Measurements from ENCODE around the gene MIER1. TPM values are rescaled to one million over a fixed set of nuclear protein-coding genes. Genes with fewer than 3 reads are reported as not detected.

MIER1 gene
- total RNA-seq, 1 experiment from 2014 or later = 33.7 TPM

DNA sequence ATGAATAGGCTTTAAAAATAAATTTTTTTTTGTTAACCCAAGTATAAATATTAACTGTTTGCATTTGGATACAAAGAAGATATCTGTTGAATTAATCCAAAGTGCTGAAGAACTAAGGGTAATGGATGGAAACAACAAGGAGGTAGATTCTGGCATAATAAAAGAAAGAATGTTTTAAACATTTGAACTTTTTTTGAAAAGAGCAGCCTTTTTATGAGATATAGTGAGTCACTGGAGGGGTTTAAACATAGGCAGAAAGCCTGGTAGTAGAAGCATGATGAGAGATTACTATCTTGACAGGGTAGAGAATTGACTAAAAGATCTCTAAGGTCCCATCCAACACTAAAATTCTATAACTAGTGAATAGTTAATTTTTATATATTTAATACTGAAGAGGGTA is 2.7 kb downstream of the MIER1 start:
- Histone ChIP-seq H3K27me3 (ENCODE audit: control insufficient read depth, insufficient read depth, low read length) (no peaks in the 10 kb centered on the region), H3K27ac (ENCODE audit: low read length) (peak overlapping the region; percentile 98; the same call in 1 of the 2 replicates), H3K9me3 (ENCODE audit: control insufficient read depth, insufficient read depth, low read depth, low read length) (no peaks in the 10 kb centered on the region), H3K4me1 (ENCODE audit: control insufficient read depth, insufficient read depth, low read length) (peaks cover 38% of the 10 kb centered on the region), H3K4me3 (ENCODE audit: low read depth in 2 of 2, low read length in 2 of 2) (no peak overlapping the region), H3K36me3 (ENCODE audit: control insufficient read depth, insufficient read depth, low read length) (peaks cover 12% of the 10 kb centered on the region)
- POLR2A ChIA-PET = no interaction called here
- CTCF ChIA-PET = no interaction called here
- TF ChIP-seq SIN3A (IDR thresholded peaks at IDR 0.05; ENCODE audit: borderline replicate concordance, insufficient read depth, low read depth, low read length) (no peak), TCF7L2 (IDR thresholded peaks at IDR 0.05; ENCODE audit: low read depth, low read length) (no peak), POLR2AphosphoS5 (IDR thresholded peaks at IDR 0.05; ENCODE audit: low read depth, low read length) (no peak)
- TF ChIP-seq, protein P1, sequence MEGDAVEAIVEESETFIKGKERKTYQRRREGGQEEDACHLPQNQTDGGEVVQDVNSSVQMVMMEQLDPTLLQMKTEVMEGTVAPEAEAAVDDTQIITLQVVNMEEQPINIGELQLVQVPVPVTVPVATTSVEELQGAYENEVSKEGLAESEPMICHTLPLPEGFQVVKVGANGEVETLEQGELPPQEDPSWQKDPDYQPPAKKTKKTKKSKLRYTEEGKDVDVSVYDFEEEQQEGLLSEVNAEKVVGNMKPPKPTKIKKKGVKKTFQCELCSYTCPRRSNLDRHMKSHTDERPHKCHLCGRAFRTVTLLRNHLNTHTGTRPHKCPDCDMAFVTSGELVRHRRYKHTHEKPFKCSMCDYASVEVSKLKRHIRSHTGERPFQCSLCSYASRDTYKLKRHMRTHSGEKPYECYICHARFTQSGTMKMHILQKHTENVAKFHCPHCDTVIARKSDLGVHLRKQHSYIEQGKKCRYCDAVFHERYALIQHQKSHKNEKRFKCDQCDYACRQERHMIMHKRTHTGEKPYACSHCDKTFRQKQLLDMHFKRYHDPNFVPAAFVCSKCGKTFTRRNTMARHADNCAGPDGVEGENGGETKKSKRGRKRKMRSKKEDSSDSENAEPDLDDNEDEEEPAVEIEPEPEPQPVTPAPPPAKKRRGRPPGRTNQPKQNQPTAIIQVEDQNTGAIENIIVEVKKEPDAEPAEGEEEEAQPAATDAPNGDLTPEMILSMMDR (IDR thresholded peaks at IDR 0.05) = no peak
- TF ChIP-seq, protein P2, sequence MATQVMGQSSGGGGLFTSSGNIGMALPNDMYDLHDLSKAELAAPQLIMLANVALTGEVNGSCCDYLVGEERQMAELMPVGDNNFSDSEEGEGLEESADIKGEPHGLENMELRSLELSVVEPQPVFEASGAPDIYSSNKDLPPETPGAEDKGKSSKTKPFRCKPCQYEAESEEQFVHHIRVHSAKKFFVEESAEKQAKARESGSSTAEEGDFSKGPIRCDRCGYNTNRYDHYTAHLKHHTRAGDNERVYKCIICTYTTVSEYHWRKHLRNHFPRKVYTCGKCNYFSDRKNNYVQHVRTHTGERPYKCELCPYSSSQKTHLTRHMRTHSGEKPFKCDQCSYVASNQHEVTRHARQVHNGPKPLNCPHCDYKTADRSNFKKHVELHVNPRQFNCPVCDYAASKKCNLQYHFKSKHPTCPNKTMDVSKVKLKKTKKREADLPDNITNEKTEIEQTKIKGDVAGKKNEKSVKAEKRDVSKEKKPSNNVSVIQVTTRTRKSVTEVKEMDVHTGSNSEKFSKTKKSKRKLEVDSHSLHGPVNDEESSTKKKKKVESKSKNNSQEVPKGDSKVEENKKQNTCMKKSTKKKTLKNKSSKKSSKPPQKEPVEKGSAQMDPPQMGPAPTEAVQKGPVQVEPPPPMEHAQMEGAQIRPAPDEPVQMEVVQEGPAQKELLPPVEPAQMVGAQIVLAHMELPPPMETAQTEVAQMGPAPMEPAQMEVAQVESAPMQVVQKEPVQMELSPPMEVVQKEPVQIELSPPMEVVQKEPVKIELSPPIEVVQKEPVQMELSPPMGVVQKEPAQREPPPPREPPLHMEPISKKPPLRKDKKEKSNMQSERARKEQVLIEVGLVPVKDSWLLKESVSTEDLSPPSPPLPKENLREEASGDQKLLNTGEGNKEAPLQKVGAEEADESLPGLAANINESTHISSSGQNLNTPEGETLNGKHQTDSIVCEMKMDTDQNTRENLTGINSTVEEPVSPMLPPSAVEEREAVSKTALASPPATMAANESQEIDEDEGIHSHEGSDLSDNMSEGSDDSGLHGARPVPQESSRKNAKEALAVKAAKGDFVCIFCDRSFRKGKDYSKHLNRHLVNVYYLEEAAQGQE (IDR thresholded peaks at IDR 0.05; ENCODE audit: insufficient read depth in 1 of 2, low read depth in 2 of 2, low read length in 1 of 2) = no peak
- DNase-seq (ENCODE audit: low read depth, low spot score) (no peak), ATAC-seq (no peak)
- no TSS peak for BruUV-seq (replicated peaks)
- in situ Hi-C loops (cut with HindIII; ENCODE audit: low pct_unique_long_range_greater_than_20kb, low sequenced_read_pairs) = no loop called here
- intact Hi-C loops (cut with micrococcal nuclease; ENCODE audit: unreplicated experiment) = no loop called here

DNA sequence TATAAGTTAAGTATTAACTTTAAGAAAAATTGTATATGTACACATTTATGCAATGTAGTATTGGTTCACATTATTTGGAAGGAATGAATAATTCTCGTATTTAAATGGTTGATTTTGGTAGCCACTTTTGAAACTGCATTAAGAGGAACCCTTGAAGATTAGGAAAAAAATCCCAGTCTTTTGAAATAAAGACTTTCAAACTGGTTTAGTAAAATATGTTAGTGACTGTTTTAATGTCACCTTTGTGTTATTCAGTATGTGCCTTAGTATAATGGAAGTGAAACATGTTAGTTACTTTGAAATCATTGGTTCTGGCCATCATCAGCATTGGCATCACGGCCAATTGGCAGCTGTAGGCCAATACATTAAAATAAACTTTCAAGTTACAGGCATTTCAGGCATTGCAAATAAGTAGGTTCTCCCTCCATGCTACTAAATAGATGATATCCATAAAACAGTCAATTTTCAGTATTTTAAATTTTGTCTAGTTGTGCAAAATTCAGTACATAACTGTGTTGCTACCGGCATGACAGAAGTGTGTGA is 4.4 kb downstream of the MIER1 start:
- ChIA-PET POLR2A (no interaction called here), CTCF (interaction anchor here (0.8 kb wide), 1 partner anchor 159 kb away, joined by 3 read pairs; no protein-coding TSS in a partner anchor)
- in situ Hi-C loops (cut with HindIII; ENCODE audit: low pct_unique_long_range_greater_than_20kb, low sequenced_read_pairs) = no loop called here
- peaks cover 36% of the 10 kb centered on the region; the same call in 1 of the 2 replicates for H3K4me1 ChIP-seq (ENCODE audit: control insufficient read depth, insufficient read depth, low read length)
- intact Hi-C loops (cut with micrococcal nuclease; ENCODE audit: unreplicated experiment) = no loop called here
- H3K27ac ChIP-seq (ENCODE audit: low read length) = peak overlapping the region; percentile 92
- no peak for DNase-seq (ENCODE audit: low read depth, low spot score)
- ATAC-seq = no peak
- peak overlapping the region; percentile 80 to 89 for H3K4me3 ChIP-seq (ENCODE audit: low read depth in 2 of 2, low read length in 2 of 2)
- no peaks in the 10 kb centered on the region for H3K9me3 ChIP-seq (ENCODE audit: control insufficient read depth, insufficient read depth, low read depth, low read length)
- TF ChIP-seq SIN3A (IDR thresholded peaks at IDR 0.05; ENCODE audit: borderline replicate concordance, insufficient read depth, low read depth, low read length) = no peak
- no peak for TF ChIP-seq POLR2AphosphoS5 (IDR thresholded peaks at IDR 0.05; ENCODE audit: low read depth, low read length)
- TF ChIP-seq, protein P1 (IDR thresholded peaks at IDR 0.05) = no peak
- TF ChIP-seq, protein P2 (IDR thresholded peaks at IDR 0.05; ENCODE audit: insufficient read depth in 1 of 2, low read depth in 2 of 2, low read length in 1 of 2) = no peak
- no peak for TF ChIP-seq TCF7L2 (IDR thresholded peaks at IDR 0.05; ENCODE audit: low read depth, low read length)
- no peaks in the 10 kb centered on the region for H3K27me3 ChIP-seq (ENCODE audit: control insufficient read depth, insufficient read depth, low read length)
- H3K36me3 ChIP-seq (ENCODE audit: control insufficient read depth, insufficient read depth, low read length) = peaks cover 12% of the 10 kb centered on the region
- BruUV-seq (replicated peaks) = no TSS peak
